GM19452 (cell line): ENCODE measurements around the gene ALKBH8.
"Not testable (repeated sequence)": the region's sequence is repeated elsewhere in the genome, so short reads cannot be mapped to it uniquely, and the experiment has no call there.

Experiments
- ATAC-seq: cut with Tn5 transposase; IDR thresholded peaks from one replicate; pipeline ENCODE4 v1.9.1; 2021; ENCODE audit not compliant: unreplicated experiment

ALKBH8 gene

GRCh38 chr11:107508201-107508857 is 57.2 kb downstream of the ALKBH8 start:
- ATAC-seq: no peak

- ATAC-seq: no peak
These were observed 59.8 kb downstream of the ALKBH8 start for GRCh38 chr11:107505647-107506225.

GRCh38 chr11:107504981-107505380 is 60.6 kb downstream of the ALKBH8 start:
- ATAC-seq: no peak

GRCh38 chr11:107501713-107502112 is 63.8 kb downstream of the ALKBH8 start:
- no peak for ATAC-seq

- ATAC-seq: not testable (repeated sequence)
These were observed 68.2 kb downstream of the ALKBH8 start for GRCh38 chr11:107497371-107497770.

GRCh38 chr11:107496011-107496410 is 69.5 kb downstream of the ALKBH8 start:
- no peak for ATAC-seq

GRCh38 chr11:107494055-107494454 is 71.5 kb downstream of the ALKBH8 start:
- ATAC-seq: no peak

- no peak for ATAC-seq
These were observed 72.4 kb downstream of the ALKBH8 start for GRCh38 chr11:107493117-107493516.

- ATAC-seq: no peak
These were observed 74.7 kb downstream of the ALKBH8 start for GRCh38 chr11:107490836-107491235.

GRCh38 chr11:107482234-107482633 is 83.3 kb downstream of the ALKBH8 start:
- no peak for ATAC-seq

- ATAC-seq: no peak
These were observed 86.6 kb downstream of the ALKBH8 start for GRCh38 chr11:107478922-107479321.

- no peak for ATAC-seq
These were observed 87.7 kb downstream of the ALKBH8 start for GRCh38 chr11:107477820-107478219.

GRCh38 chr11:107473792-107474191 is 91.7 kb downstream of the ALKBH8 start:
- no peak for ATAC-seq

GRCh38 chr11:107472966-107473365 is 92.6 kb downstream of the ALKBH8 start:
- no peak for ATAC-seq

- no peak for ATAC-seq
These were observed 96.9 kb downstream of the ALKBH8 start for GRCh38 chr11:107468596-107468995.

- ATAC-seq: no peak
These were observed 97.8 kb downstream of the ALKBH8 start for GRCh38 chr11:107467696-107468095.

- ATAC-seq: not testable (repeated sequence)
These were observed 99.2 kb downstream of the ALKBH8 start for GRCh38 chr11:107466275-107466866.

GRCh38 chr11:107457558-107458271 is 107.8 kb downstream of the ALKBH8 start, which contains the start of gene CWF19L2:
TSS of gene CWF19L2 (minus strand) at chr11:107457825. CDS start at chr11:107457816, 9 bp downstream.
- ATAC-seq: peak; percentile 98

GRCh38 chr11:107457205-107457557 is 108.4 kb downstream of the ALKBH8 start:
- peak; percentile 34 for ATAC-seq

GRCh38 chr11:107453594-107454286 is 111.8 kb downstream of the ALKBH8 start:
- no peak for ATAC-seq
